ENCODE data around the gene RMP24.
A peak's percentile ranks its signal among the peaks of the same experiment; 100 is the strongest.

The RMP24 gene

DNA sequence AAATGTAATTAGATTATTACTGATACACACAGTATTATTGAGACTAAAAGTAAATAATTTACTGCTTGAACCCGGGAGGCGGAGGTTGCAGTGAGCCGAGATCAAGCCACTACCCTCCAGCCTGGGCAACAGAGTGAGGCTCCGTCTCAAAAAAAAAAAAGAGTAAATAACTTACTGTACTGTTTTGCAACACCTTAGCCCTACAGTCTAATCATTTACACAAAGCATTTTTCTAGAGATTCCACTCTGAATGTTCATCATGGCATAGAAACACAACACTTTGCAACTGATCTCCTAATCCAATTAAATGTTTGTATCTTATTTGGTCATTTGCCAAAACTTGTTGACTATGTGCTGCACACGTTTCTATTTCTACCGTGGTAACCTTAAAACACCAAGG is 23.4 kb upstream of the RMP24 start:
- Histone ChIP-seq H2AFZ (ENCODE audit: low read length) (no peak overlapping the region), H3K9me2 (ENCODE audit: low read depth, low read length) (no peaks in the 10 kb centered on the region), H3F3A (ENCODE audit: insufficient read depth, low read length) (no peaks in the 10 kb centered on the region), H4K20me1 (ENCODE audit: insufficient read depth, low read length) (no peaks in the 10 kb centered on the region), H3K4me1 (ENCODE audit: insufficient read depth, low read length, severe bottlenecking) (no peaks in the 10 kb centered on the region), H3K36me3 (ENCODE audit: insufficient read depth, low read length) (no peaks in the 10 kb centered on the region; the same call in 1 of the 2 replicates), H3K79me2 (ENCODE audit: insufficient read depth, low read length) (no peaks in the 10 kb centered on the region), H3K9ac (ENCODE audit: low read length) (no peak overlapping the region), H3K9me3 (ENCODE audit: low read length) (peaks cover 6% of the 10 kb centered on the region; the same call in 1 of the 2 replicates), H3K4me2 (ENCODE audit: low read length) (no peak overlapping the region), H3K27ac (ENCODE audit: low read depth, low read length, poor library complexity, severe bottlenecking) (no peak overlapping the region), H3K27me3 (ENCODE audit: insufficient read depth, low read length) (no peaks in the 10 kb centered on the region), H3K4me3 (ENCODE audit: low read depth, low read length, poor library complexity, severe bottlenecking) (no peak overlapping the region)
- TF ChIP-seq, protein P1, sequence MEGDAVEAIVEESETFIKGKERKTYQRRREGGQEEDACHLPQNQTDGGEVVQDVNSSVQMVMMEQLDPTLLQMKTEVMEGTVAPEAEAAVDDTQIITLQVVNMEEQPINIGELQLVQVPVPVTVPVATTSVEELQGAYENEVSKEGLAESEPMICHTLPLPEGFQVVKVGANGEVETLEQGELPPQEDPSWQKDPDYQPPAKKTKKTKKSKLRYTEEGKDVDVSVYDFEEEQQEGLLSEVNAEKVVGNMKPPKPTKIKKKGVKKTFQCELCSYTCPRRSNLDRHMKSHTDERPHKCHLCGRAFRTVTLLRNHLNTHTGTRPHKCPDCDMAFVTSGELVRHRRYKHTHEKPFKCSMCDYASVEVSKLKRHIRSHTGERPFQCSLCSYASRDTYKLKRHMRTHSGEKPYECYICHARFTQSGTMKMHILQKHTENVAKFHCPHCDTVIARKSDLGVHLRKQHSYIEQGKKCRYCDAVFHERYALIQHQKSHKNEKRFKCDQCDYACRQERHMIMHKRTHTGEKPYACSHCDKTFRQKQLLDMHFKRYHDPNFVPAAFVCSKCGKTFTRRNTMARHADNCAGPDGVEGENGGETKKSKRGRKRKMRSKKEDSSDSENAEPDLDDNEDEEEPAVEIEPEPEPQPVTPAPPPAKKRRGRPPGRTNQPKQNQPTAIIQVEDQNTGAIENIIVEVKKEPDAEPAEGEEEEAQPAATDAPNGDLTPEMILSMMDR (IDR thresholded peaks at IDR 0.05; ENCODE audit: low read length), result no peak
- TF ChIP-seq EZH2 (IDR thresholded peaks at IDR 0.05; ENCODE audit: borderline replicate concordance, low read length), result no peak

DNA sequence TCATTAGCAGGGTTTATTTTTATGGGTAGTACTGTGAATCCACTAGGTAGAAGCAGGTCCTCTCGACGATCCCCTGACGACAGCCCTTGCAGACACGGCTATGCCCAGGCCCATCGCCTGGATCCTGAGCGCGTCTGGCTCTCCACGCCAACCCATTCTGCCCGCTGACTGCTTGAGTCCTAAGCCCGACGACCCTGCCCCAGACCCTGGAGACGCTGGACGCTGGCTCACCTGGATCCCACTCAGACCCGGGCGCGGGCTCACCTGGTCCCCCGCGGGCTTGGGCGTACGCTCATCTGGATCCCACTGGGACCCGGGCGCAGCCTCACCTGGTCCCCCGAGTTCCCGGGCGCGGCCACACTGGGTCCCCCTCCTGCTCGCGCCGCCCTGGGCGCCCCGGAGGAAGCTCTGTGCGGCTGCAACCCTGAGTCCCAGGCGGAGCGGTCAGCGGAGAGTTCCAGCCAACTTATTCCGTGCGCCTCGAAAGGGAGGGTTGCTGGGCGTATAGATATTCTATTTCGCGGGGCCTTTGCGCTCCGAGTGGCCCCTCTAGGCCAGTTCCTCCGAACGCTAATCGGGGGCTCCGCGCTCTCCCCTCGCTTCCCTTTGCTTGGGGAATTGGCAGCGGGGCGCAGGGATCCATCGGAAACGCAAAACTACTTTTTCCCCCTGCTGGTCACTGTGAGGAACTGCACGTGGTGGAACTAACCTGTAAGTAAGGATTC is 22.4 kb upstream of the RMP24 start:
- TF ChIP-seq EZH2 (IDR thresholded peaks at IDR 0.05; ENCODE audit: borderline replicate concordance, low read length), result no peak
- TF ChIP-seq, protein P1 (IDR thresholded peaks at IDR 0.05; ENCODE audit: low read length), result peak; percentile 67
- Histone ChIP-seq H3K9me3 (ENCODE audit: low read length) (peaks cover 6% of the 10 kb centered on the region; the same call in 1 of the 2 replicates), H3K4me3 (ENCODE audit: low read depth, low read length, poor library complexity, severe bottlenecking) (no peak overlapping the region), H3K36me3 (ENCODE audit: insufficient read depth, low read length) (no peaks in the 10 kb centered on the region; the same call in 1 of the 2 replicates), H3K27me3 (ENCODE audit: insufficient read depth, low read length) (no peaks in the 10 kb centered on the region), H3K79me2 (ENCODE audit: insufficient read depth, low read length) (no peaks in the 10 kb centered on the region), H3K9me2 (ENCODE audit: low read depth, low read length) (no peaks in the 10 kb centered on the region), H3F3A (ENCODE audit: insufficient read depth, low read length) (no peaks in the 10 kb centered on the region), H3K27ac (ENCODE audit: low read depth, low read length, poor library complexity, severe bottlenecking) (no peak overlapping the region), H4K20me1 (ENCODE audit: insufficient read depth, low read length) (no peaks in the 10 kb centered on the region), H2AFZ (ENCODE audit: low read length) (no peak overlapping the region), H3K9ac (ENCODE audit: low read length) (no peak overlapping the region), H3K4me2 (ENCODE audit: low read length) (no peak overlapping the region), H3K4me1 (ENCODE audit: insufficient read depth, low read length, severe bottlenecking) (no peaks in the 10 kb centered on the region)

DNA sequence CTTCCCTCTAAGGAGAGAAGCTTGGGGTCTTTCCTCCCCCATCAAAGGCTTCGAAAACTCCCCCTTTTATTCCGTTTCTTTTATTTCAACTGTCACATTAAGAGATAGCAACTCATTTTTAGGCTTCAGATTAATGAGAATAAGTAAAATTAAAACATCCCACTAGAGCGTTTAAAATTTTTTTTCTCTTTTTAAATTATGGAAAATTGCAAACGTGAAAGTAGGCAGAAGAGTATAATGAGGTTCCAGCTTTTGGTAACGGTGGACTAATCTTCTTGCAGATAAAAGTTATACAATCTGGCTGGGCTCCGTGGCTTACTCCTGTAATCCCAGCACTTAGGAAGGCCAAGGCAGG is 21.9 kb upstream of the RMP24 start:
- peaks cover 6% of the 10 kb centered on the region; the same call in 1 of the 2 replicates for H3K9me3 ChIP-seq (ENCODE audit: low read length)
- H3F3A ChIP-seq (ENCODE audit: insufficient read depth, low read length), result no peaks in the 10 kb centered on the region
- H3K4me1 ChIP-seq (ENCODE audit: insufficient read depth, low read length, severe bottlenecking), result no peaks in the 10 kb centered on the region
- H3K36me3 ChIP-seq (ENCODE audit: insufficient read depth, low read length), result no peaks in the 10 kb centered on the region; the same call in 1 of the 2 replicates
- no peak overlapping the region for H3K4me3 ChIP-seq (ENCODE audit: low read depth, low read length, poor library complexity, severe bottlenecking)
- no peaks in the 10 kb centered on the region for H4K20me1 ChIP-seq (ENCODE audit: insufficient read depth, low read length)
- no peak overlapping the region for H3K9ac ChIP-seq (ENCODE audit: low read length)
- TF ChIP-seq, protein P1 (IDR thresholded peaks at IDR 0.05; ENCODE audit: low read length), result no peak; the same call in 1 of the 2 replicates
- TF ChIP-seq EZH2 (IDR thresholded peaks at IDR 0.05; ENCODE audit: borderline replicate concordance, low read length), result no peak
- H3K27me3 ChIP-seq (ENCODE audit: insufficient read depth, low read length), result no peaks in the 10 kb centered on the region
- H3K27ac ChIP-seq (ENCODE audit: low read depth, low read length, poor library complexity, severe bottlenecking), result no peak overlapping the region
- H2AFZ ChIP-seq (ENCODE audit: low read length), result no peak overlapping the region
- H3K79me2 ChIP-seq (ENCODE audit: insufficient read depth, low read length), result no peaks in the 10 kb centered on the region
- H3K9me2 ChIP-seq (ENCODE audit: low read depth, low read length), result no peaks in the 10 kb centered on the region
- H3K4me2 ChIP-seq (ENCODE audit: low read length), result no peak overlapping the region
